Natural killer cell (primary cell): ENCODE results near the gene ARSI. TPM values are rescaled to one million over a fixed set of nuclear protein-coding genes. Genes with fewer than 3 reads are reported as not detected.

Source experiments
- ATAC-seq, 3 donors: fragments of 150-1000 bp in 2 of 3; fragments of 200-7000 bp in 1 of 3; cut with Tn5 transposase; 1 replicate in 1 of 3; 2 replicates in 2 of 3; pipeline ENCODE4 v1.10.0; 2021; ENCODE audit warnings: mild to moderate bottlenecking in 2 of 3, moderate library complexity in 2 of 3
- DNase-seq, 2 donors: peaks; one replicate each; pipeline versions ENCODE4 v3.0.0 to v3.0.0-alpha.2; 2013 to 2021; ENCODE audit warnings: mixed read lengths in 1 of 2
- H3K27ac ChIP-seq: one replicate; pipeline ENCODE4 v1.5.1; 2013; ENCODE audit warnings: mild to moderate bottlenecking, low read length
- H3K27me3 ChIP-seq: one replicate; pipeline ENCODE4 v1.6.1; 2013; ENCODE audit warnings: low read length; ENCODE audit not compliant: control insufficient read depth, insufficient read depth
- H3K36me3 ChIP-seq: one replicate; pipeline ENCODE4 v1.6.1; 2013; ENCODE audit warnings: low read length; ENCODE audit not compliant: control insufficient read depth, insufficient read depth
- H3K4me1 ChIP-seq: one replicate; pipeline ENCODE4 v1.6.1; 2013; ENCODE audit warnings: low read length; ENCODE audit not compliant: control insufficient read depth, insufficient read depth
- H3K4me3 ChIP-seq: one replicate; pipeline ENCODE4 v1.5.1; 2013; ENCODE audit warnings: low read length
- H3K9me3 ChIP-seq: one replicate; pipeline ENCODE4 v1.6.1; 2013; ENCODE audit warnings: low read length; ENCODE audit not compliant: control insufficient read depth, insufficient read depth
- H3K27ac Mint-ChIP-seq, 2 donors: one replicate each; pipeline ENCODE4 v1.8.0; 2022; ENCODE audit warnings: mild to moderate bottlenecking in 2 of 2, mixed read lengths in 2 of 2, moderate library complexity in 1 of 2
- H3K27me3 Mint-ChIP-seq, 2 donors: one replicate each; pipeline ENCODE4 v1.8.0; 2022; ENCODE audit warnings: low read depth in 2 of 2, mixed read lengths in 2 of 2
- H3K36me3 Mint-ChIP-seq: one replicate; pipeline ENCODE4 v1.8.0; 2022; ENCODE audit warnings: mixed read lengths
- H3K4me1 Mint-ChIP-seq, 2 donors: one replicate each; pipeline ENCODE4 v1.8.0; 2022; ENCODE audit warnings: mixed read lengths in 2 of 2
- H3K4me3 Mint-ChIP-seq: one replicate; pipeline ENCODE4 v1.8.0; 2022; ENCODE audit warnings: mild to moderate bottlenecking, moderate library complexity, mixed read lengths
- H3K9me3 Mint-ChIP-seq, 2 donors: one replicate each; pipeline ENCODE4 v1.8.0; 2022; ENCODE audit warnings: mixed read lengths in 2 of 2
- CTCF ChIP-seq: fragments of 200-600 bp; IDR thresholded peaks from one replicate; pipeline ENCODE4 v1.8.0; 2022; ENCODE audit warnings: antibody characterized with exemption
- WGBS: methylation state at CpG from one replicate; pipeline ENCODE4 v1.1.7; 2013; ENCODE audit warnings: missing lambda C conversion rate; ENCODE audit not compliant: insufficient coverage; 5-methylcytosine and 5-hydroxymethylcytosine counted together
- intact Hi-C: fragments of 100-400 bp; cut with micrococcal nuclease; formaldehyde crosslinking; loops from one replicate; pipeline ENCODE4 v1.14.2; 2022
- total RNA-seq, 4 donors: library from RNA; stranded (reverse); fragments of 120-200 nt in 1 of 4; gene quantifications; one replicate each; pipeline versions ENCODE4 v1.2.3 to v1.2.4, GENCODE V29; 2013 to 2022

Gene ARSI
- total RNA-seq, 3 donors from 2014 or later (not counting 1 experiment from before 2014, with no cell fraction given): 0.19 TPM; not detected in 2

DNA sequence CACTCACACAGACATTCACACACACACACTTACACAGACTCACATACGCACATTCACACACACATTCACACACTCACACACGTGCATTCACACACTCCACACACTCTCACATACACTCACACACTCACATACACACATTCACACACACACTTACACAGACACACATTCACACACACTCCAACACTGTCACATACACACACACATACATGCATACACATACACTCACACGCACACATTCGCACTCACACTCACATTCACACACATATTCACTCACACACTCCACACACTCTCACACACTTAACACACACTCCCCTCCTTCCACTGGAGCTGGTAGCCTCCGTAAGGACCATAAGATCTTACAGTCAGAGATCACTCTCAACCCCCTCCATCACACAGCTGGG, 39.3 kb downstream of the ARSI start:
- Histone ChIP-seq H3K4me1 (no peaks in the 10 kb centered on the region), H3K9me3 (no peaks in the 10 kb centered on the region), H3K4me3 (no peak overlapping the region), H3K36me3 (no peaks in the 10 kb centered on the region), H3K27me3 (no peaks in the 10 kb centered on the region), H3K27ac (no peak overlapping the region)
- no peak for ATAC-seq
- H3K4me3 Mint-ChIP-seq: no peak overlapping the region
- WGBS: 89% methylated on average over 5 of the region's 5 CpGs
- peaks cover 0 to 2% of the 10 kb centered on the region in 2 donors for H3K27me3 Mint-ChIP-seq
- TF ChIP-seq CTCF: no peak
- intact Hi-C loops: no loop called here
- no peak overlapping the region for H3K27ac Mint-ChIP-seq
- no peak for DNase-seq
- H3K36me3 Mint-ChIP-seq: no peaks in the 10 kb centered on the region
- no peaks in the 10 kb centered on the region for H3K9me3 Mint-ChIP-seq
- H3K4me1 Mint-ChIP-seq: no peaks in the 10 kb centered on the region

DNA sequence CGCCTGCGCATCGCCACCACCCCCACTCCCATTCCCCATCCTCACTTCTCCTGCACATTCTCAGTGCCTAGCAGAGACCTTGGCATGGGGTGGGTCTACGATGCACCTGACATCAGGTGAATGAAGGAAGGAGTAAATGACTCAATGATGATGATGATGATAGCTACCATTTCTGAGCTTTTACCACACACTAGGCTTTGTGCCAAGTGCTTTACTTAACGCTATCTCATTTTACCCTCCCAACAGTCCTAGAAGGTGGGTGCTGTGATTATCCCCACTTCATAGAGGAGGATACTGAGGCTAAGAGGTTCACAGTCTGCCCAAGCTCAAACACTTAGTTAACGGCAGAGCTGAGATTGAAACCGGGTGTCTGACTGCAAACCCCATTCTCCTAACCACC, 40.2 kb downstream of the ARSI start:
- no peak for TF ChIP-seq CTCF
- H3K36me3 Mint-ChIP-seq: no peaks in the 10 kb centered on the region
- H3K27me3 Mint-ChIP-seq: peaks cover 0 to 2% of the 10 kb centered on the region in 2 donors

DNA sequence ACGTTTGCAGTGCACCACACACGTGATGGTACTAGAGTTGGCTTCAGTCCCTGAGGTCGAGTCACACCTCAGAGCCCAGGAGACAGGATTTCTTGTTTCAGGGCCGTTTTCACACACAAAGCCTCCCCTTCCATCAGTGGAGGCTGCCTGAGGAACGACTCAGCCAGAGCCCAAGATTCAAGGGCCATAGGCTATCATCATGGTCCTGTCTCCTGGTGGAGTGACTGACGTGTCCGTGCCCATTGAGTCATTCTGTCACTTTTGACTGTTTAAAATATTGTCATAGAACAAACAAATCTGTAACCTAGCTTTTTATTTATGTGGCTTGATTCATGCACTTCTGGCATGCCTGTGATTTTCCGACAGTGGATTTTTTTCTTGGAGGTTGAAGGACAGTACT, 41.5 kb downstream of the ARSI start:
- no peaks in the 10 kb centered on the region for H3K36me3 ChIP-seq
- no peaks in the 10 kb centered on the region for H3K27me3 ChIP-seq
- ATAC-seq (no peak), DNase-seq (no peak)
- H3K4me3 ChIP-seq: no peak overlapping the region
- no peak for TF ChIP-seq CTCF
- Mint-ChIP-seq H3K9me3 (no peaks in the 10 kb centered on the region), H3K27ac (no peak overlapping the region), H3K36me3 (no peaks in the 10 kb centered on the region), H3K27me3 (peaks cover 0 to 2% of the 10 kb centered on the region in 2 donors), H3K4me3 (no peak overlapping the region), H3K4me1 (no peaks in the 10 kb centered on the region)
- H3K27ac ChIP-seq: no peak overlapping the region
- no peaks in the 10 kb centered on the region for H3K4me1 ChIP-seq
- no peaks in the 10 kb centered on the region for H3K9me3 ChIP-seq
- WGBS: 75% methylated on average over 8 of the region's 8 CpGs
- intact Hi-C loops: no loop called here

More for the DNA sequence above, 40.2 kb downstream of the ARSI start:
- Histone ChIP-seq H3K36me3 (no peaks in the 10 kb centered on the region), H3K4me1 (no peaks in the 10 kb centered on the region), H3K27ac (no peak overlapping the region), H3K27me3 (no peaks in the 10 kb centered on the region), H3K9me3 (no peaks in the 10 kb centered on the region), H3K4me3 (no peak overlapping the region)
- H3K4me1 Mint-ChIP-seq: no peaks in the 10 kb centered on the region
- H3K27ac Mint-ChIP-seq: no peak overlapping the region
- no peak overlapping the region for H3K4me3 Mint-ChIP-seq
- DNase-seq: no peak
- intact Hi-C loops: no loop called here
- H3K9me3 Mint-ChIP-seq: no peaks in the 10 kb centered on the region
- 88% methylated on average over 3 of the region's 7 CpGs for WGBS
- no peak for ATAC-seq

DNA sequence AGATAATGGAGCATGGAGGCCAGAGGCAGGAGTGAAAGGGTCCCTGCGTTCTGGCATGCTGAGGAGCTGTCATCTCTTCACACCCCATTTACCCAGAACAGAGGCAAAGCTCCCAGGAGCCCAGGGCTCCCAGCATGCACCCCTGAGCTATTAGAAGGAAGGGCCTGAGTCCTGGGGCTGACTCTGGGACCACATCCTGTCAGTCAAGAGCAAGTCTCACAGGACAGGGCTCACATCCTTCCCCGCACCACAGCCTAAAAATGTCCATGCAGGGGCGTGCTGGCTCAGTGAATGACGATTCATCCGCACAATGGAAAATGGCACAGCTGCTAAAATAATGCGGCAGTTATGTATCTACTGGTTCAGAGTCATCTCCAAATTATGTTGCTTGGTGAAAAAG, 44.6 kb downstream of the ARSI start:
- DNase-seq: no peak
- Histone ChIP-seq H3K27me3 (no peaks in the 10 kb centered on the region), H3K9me3 (no peaks in the 10 kb centered on the region), H3K27ac (no peak overlapping the region), H3K4me3 (no peak overlapping the region), H3K4me1 (no peaks in the 10 kb centered on the region), H3K36me3 (no peaks in the 10 kb centered on the region)
- ATAC-seq: no peak
- Mint-ChIP-seq H3K27ac (no peak overlapping the region), H3K4me3 (no peak overlapping the region), H3K9me3 (no peaks in the 10 kb centered on the region), H3K36me3 (no peaks in the 10 kb centered on the region), H3K27me3 (no peaks in the 10 kb centered on the region), H3K4me1 (no peaks in the 10 kb centered on the region)
- WGBS: 56% methylated on average over 6 of the region's 6 CpGs
- TF ChIP-seq CTCF: no peak
- intact Hi-C loops: no loop called here
